ENCODE results near the gene TMEM14A. TPM values are rescaled to one million over a fixed set of nuclear protein-coding genes. Genes with fewer than 3 reads are reported as not detected.
"Not testable (repeated sequence)": the region's sequence is repeated elsewhere in the genome, so short reads cannot be mapped to it uniquely, and the experiment has no call there.

TMEM14A gene
- total RNA-seq, 2 experiments from 2014 or later = 22.5 to 25.3 TPM

DNA sequence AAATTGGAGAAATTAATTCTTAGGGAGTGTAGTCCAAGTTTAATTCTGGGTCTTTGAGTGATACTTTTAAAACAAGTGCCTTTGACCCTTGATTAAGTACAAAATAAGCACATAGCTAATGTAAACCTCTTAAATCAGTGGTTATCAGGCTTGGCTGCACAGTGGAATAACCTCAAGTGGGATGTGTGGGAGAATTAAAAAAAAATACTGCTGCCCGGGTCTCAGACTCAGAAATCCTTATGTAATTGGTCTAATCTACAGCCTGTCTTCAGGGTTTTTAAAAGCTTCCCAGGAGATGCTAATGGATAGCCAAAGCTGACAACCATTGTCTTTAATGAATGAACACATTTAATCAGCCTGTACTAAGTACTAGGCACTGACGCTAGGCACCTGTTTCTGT, 28.5 kb upstream of the TMEM14A start:
- no peak overlapping the region for H3K27ac Mint-ChIP-seq
- peaks cover 8% of the 10 kb centered on the region for H3K4me1 Mint-ChIP-seq
- peaks cover 21% of the 10 kb centered on the region for H3K27me3 Mint-ChIP-seq
- POLR2A ChIA-PET = no interaction called here
- CTCF ChIA-PET = interaction anchor here (0.5 to 2.6 kb wide), 4 partner anchors 10 to 360 kb away, joined by 3 to 12 read pairs (median 4); no protein-coding TSS in a partner anchor
- no peak for DNase-seq
- no peaks in the 10 kb centered on the region for H3K36me3 Mint-ChIP-seq (ENCODE audit: low read depth)
- no peaks in the 10 kb centered on the region for H3K9me3 Mint-ChIP-seq
- no peak overlapping the region for H3K4me3 Mint-ChIP-seq

DNA sequence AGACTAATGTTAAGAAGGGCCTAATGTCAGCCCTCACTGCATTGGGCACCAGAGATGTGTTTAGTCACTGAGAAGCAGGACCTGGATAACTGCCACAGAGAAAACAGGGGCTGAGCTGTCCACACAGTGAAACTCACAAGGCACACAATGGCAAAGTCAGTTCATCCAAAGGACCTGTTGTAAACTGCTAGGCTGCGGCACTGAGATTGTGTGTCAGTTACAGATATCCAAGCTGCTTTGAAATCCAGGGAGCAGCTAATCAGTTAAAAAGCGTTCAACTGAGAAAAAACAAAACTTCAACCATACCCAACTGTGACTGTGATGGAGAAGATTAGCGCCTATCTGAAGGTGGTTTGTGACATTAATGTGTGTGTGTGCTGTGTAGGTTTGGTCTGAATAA, 27.8 kb upstream of the TMEM14A start:
- CTCF ChIA-PET = interaction anchor here (0.6 to 1.1 kb wide), 2 partner anchors 23 to 361 kb away, joined by 3 read pairs; no protein-coding TSS in a partner anchor
- no peak for DNase-seq
- POLR2A ChIA-PET = no interaction called here
- no peaks in the 10 kb centered on the region for H3K36me3 Mint-ChIP-seq (ENCODE audit: low read depth)
- H3K4me1 Mint-ChIP-seq = peaks cover 8% of the 10 kb centered on the region
- H3K9me3 Mint-ChIP-seq = no peaks in the 10 kb centered on the region
- peaks cover 21% of the 10 kb centered on the region for H3K27me3 Mint-ChIP-seq
- H3K27ac Mint-ChIP-seq = no peak overlapping the region
- H3K4me3 Mint-ChIP-seq = no peak overlapping the region

DNA sequence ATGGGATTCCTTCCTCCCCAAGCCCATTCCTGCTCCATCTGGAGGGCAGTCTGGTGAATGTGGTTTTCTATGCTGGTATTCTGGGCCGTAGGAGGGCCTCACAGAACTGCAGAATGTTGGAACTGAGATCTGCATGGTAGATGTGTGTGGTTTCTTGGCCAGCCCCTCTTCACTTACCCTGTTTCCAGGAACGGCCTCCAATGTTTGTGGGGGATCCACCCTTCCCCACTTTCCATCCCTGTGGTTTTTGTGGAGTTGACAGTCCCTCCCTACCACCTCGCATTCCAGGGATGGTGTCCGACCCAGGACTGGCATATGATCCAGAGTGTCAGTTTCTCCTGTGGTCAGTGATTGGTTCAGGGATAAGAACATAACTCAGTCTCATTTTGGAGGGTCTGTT, 26.7 kb upstream of the TMEM14A start:
- Mint-ChIP-seq H3K4me3 (no peak overlapping the region), H3K36me3 (ENCODE audit: low read depth) (no peaks in the 10 kb centered on the region), H3K9me3 (no peaks in the 10 kb centered on the region), H3K27ac (no peak overlapping the region), H3K4me1 (peaks cover 8% of the 10 kb centered on the region), H3K27me3 (peaks cover 21% of the 10 kb centered on the region)
- CTCF ChIA-PET = no interaction called here
- POLR2A ChIA-PET = no interaction called here
- no peak for DNase-seq

DNA sequence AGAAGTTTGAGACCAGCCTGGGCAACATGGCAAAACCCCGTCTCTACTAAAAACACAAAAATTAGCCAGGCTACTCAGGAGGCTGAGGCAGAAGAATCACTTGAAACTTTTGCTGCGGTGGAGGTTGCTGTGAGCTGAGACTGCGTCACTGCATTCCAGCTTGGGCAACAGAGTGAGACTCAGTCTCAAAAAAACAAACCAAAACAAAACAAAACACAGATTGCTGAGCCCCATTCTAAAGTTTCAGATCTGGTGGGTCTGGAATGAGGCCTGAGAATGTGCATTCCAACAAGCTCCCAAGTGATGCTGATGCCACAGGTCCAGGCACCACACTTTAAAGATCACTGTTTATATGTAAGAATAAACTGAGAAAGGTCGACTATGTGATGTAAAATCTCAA, 24.9 kb upstream of the TMEM14A start:
- Mint-ChIP-seq H3K4me1 (peaks cover 6% of the 10 kb centered on the region), H3K27ac (no peak overlapping the region), H3K9me3 (no peaks in the 10 kb centered on the region), H3K4me3 (no peak overlapping the region), H3K27me3 (peaks cover 17% of the 10 kb centered on the region), H3K36me3 (ENCODE audit: low read depth) (no peaks in the 10 kb centered on the region)
- CTCF ChIA-PET = no interaction called here
- POLR2A ChIA-PET = no interaction called here
- DNase-seq = no peak

DNA sequence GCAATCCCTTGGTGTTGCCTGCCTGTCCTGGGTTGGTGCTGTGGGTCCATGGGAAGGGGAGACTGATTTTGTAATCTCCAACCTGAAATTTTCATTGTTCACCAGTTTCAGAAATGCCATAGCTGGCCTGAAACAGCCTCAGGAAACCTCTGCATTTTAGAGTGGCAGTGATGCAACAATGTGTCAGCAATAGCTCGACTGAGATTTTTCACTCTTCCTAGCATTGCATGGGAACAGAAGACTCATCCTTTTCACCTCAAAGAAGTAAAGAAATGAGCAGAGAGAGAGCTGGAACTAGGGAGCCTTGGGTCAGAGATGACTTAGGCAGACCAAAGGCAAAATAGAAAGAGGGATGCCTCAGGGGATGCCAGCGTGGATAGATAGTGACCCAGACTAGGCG, 23.7 kb upstream of the TMEM14A start:
- Mint-ChIP-seq H3K4me1 (peaks cover 4% of the 10 kb centered on the region), H3K4me3 (no peak overlapping the region), H3K27me3 (peaks cover 12% of the 10 kb centered on the region), H3K9me3 (no peaks in the 10 kb centered on the region), H3K27ac (no peak overlapping the region), H3K36me3 (ENCODE audit: low read depth) (no peaks in the 10 kb centered on the region)
- ChIA-PET POLR2A (no interaction called here), CTCF (interaction anchor here (1.2 to 1.4 kb wide), 2 partner anchors 13 to 15 kb away, joined by 3 to 4 read pairs; no protein-coding TSS in a partner anchor)
- DNase-seq = no peak

DNA sequence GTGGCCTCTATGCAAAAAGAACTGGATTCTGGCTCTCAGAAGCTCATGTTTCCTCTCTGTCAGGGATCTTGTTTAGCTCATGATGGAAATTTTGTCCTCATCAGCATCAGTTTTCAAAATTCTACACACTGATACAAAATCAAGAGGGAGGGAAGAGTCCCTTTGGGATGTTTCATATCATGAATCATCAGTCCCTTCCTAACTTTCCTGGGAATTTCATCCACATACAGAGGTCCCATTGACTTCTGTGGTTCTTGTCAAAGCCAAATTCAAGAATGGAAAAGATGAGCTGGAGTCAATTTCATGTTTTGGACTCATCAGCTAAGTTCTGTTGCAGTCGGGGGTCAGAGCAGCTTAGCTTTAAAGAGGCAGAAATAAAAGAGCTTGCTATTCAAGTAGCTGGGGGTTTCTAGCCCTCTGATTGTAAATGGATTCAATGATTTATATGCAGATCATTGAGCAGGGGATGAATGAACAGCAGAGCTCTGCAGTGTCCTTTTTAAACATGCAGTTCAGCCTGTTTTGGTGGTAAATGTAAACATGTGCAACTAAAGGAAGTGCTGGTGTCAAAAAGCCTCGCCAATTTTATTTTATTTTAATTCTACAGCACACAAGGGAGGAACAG, 21.3 kb upstream of the TMEM14A start:
- Mint-ChIP-seq H3K4me3 (no peak overlapping the region), H3K36me3 (ENCODE audit: low read depth) (no peaks in the 10 kb centered on the region), H3K9me3 (no peaks in the 10 kb centered on the region), H3K27ac (no peak overlapping the region), H3K4me1 (peaks cover 4% of the 10 kb centered on the region), H3K27me3 (peaks cover 24% of the 10 kb centered on the region)
- DNase-seq = no peak
- POLR2A ChIA-PET = no interaction called here
- CTCF ChIA-PET = interaction anchor here (0.9 to 4.4 kb wide), 4 partner anchors 9 to 72 kb away, joined by 3 to 19 read pairs (median 4); no protein-coding TSS in a partner anchor

DNA sequence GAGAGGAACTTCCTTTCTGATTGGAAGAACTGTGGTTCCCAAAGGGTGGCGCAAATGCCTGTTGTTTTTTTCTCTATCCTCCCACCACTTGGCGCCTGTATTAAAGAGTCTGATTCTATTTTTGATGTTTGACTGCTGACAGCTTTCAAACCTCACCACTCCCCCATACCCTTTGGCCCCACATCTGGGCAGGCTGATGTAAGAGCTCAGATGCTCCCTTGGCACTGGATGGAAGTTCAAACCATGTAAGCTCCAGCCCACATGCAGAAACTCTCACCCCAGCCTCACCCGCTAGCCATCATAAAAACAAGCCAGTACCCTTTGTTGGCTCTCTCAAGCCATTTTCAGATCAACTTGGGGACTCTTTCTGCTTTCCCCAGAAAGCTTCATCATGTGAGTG, 20.0 kb upstream of the TMEM14A start:
- Mint-ChIP-seq H3K36me3 (ENCODE audit: low read depth) (no peaks in the 10 kb centered on the region), H3K4me1 (peaks cover 4% of the 10 kb centered on the region), H3K27me3 (peaks cover 22% of the 10 kb centered on the region), H3K9me3 (no peaks in the 10 kb centered on the region), H3K27ac (no peak overlapping the region), H3K4me3 (no peak overlapping the region)
- ChIA-PET POLR2A (no interaction called here), CTCF (interaction anchor here (0.9 to 4.4 kb wide), 5 partner anchors 10 to 235 kb away, joined by 3 to 19 read pairs (median 4); no protein-coding TSS in a partner anchor)
- no peak for DNase-seq

DNA sequence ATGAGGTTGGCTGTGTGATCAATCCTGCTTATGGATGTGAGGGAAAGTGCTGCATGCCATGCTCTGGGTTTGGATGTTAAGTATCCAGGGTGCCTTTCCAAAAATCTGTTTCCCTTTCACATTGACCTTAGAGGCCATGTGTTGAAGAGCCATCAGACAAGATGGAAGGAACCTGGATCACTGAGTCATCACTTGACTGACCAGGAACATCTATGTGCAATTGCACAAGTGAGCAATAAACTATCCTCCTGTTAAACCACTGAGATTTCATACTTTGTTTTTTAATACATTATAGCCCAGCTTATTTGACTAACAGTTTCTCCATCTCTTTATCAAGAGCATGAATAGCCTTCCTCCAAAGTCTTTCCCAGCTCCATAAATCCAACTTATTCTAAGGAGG, 17.8 kb upstream of the TMEM14A start:
- no peak overlapping the region for H3K27ac Mint-ChIP-seq
- no peaks in the 10 kb centered on the region for H3K9me3 Mint-ChIP-seq
- H3K4me1 Mint-ChIP-seq = peaks cover 4% of the 10 kb centered on the region
- ChIA-PET CTCF (interaction anchor here (0.5 to 4.4 kb wide), 4 partner anchors 9 to 247 kb away, joined by 3 to 19 read pairs (median 8); no protein-coding TSS in a partner anchor), POLR2A (no interaction called here)
- no peaks in the 10 kb centered on the region for H3K36me3 Mint-ChIP-seq (ENCODE audit: low read depth)
- H3K4me3 Mint-ChIP-seq = no peak overlapping the region
- DNase-seq = no peak
- peaks cover 22% of the 10 kb centered on the region for H3K27me3 Mint-ChIP-seq

DNA sequence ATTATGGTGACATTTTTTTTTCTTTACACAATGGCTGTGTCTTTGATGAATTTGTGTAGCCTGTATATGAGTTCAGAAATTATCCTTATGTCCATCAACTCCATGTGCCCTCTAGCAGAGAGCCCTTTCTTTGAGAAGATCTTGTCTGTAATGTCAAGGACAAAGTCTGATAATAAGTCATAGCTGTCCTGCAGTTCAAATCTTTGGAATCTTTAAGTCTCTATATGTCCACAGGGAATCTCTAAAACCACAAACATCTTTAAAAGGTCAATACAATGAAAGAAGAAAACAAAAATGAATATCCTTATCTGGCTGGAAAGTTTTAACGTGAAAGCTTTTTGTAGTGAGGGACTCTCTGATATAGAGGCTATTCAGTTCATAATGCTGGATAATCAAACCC, 16.9 kb upstream of the TMEM14A start:
- no peak overlapping the region for H3K27ac Mint-ChIP-seq
- no peaks in the 10 kb centered on the region for H3K36me3 Mint-ChIP-seq (ENCODE audit: low read depth)
- H3K4me1 Mint-ChIP-seq = peaks cover 4% of the 10 kb centered on the region
- CTCF ChIA-PET = interaction anchor here (4.4 kb wide), 1 partner anchor 8 kb away, joined by 19 read pairs; no protein-coding TSS in a partner anchor
- POLR2A ChIA-PET = no interaction called here
- H3K4me3 Mint-ChIP-seq = no peak overlapping the region
- DNase-seq = no peak
- H3K27me3 Mint-ChIP-seq = peaks cover 22% of the 10 kb centered on the region
- no peaks in the 10 kb centered on the region for H3K9me3 Mint-ChIP-seq

DNA sequence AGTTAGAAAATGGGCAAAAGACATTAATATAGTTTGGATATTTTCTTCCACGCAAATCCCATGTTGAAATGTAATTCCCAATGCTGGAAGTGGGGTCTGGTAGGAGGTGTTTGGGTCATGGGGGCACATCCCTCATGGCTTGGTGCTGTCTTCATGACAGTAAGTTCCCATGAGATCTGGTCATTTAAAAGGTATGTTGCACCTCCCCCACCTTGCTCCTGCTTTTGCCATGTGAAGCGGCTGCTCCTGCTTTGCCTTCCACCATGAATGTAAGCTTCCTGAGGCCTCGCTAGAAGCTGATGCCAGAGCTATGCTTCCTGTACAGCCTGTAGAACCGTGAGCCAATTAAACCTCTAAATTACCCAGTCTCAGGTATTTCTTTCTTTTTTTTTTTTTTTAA, 16.3 kb upstream of the TMEM14A start:
- ChIA-PET POLR2A (no interaction called here), CTCF (no interaction called here)
- H3K36me3 Mint-ChIP-seq (ENCODE audit: low read depth) = no peaks in the 10 kb centered on the region
- H3K9me3 Mint-ChIP-seq = no peaks in the 10 kb centered on the region
- H3K27ac Mint-ChIP-seq = no peak overlapping the region
- peaks cover 22% of the 10 kb centered on the region for H3K27me3 Mint-ChIP-seq
- peaks cover 4% of the 10 kb centered on the region for H3K4me1 Mint-ChIP-seq
- H3K4me3 Mint-ChIP-seq = no peak overlapping the region
- DNase-seq = no peak

DNA sequence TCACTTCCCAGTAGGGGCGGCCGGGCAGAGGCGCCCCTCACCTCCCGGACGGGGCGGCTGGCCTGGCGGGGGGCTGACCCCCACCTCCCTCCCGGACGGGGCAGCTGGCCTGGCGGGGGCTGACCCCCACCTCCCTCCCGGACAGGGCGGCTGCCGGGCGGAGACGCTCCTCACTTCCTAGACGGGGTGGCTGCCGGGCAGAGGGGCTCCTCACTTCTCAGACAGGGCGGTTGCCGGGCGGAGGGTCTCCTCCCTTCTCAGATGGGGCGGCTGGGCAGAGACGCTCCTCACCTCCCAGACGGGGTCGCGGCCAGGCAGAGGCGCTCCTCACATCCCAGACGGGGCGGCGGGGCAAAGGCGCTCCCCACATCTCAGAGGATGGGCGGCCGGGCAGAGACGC, 15.0 kb upstream of the TMEM14A start:
- CTCF ChIA-PET = not testable (repeated sequence)

DNA sequence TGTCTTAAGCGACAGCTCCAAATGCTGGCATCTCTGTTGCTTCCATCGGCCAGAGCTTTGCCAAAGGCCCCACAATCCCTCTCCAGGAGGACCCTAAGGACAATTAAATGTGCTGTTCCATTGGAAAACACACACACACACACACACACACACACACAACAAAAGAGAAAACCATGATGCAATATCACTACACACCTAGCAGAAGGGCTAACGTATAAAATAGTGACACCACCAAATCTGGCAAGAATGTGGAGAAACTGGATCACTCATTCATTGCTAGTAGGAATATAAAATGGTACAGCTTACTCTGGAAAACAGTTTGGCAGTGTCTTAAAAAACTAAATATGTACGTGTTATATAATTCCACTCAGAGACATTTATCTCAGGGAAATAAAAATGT, 13.0 kb upstream of the TMEM14A start:
- Mint-ChIP-seq H3K9me3 (no peaks in the 10 kb centered on the region), H3K27ac (no peak overlapping the region), H3K4me3 (no peak overlapping the region), H3K27me3 (peaks cover 14% of the 10 kb centered on the region), H3K4me1 (no peaks in the 10 kb centered on the region), H3K36me3 (ENCODE audit: low read depth) (no peaks in the 10 kb centered on the region)
- no peak for DNase-seq
- ChIA-PET POLR2A (no interaction called here), CTCF (interaction anchor here (1.2 kb wide), 1 partner anchor 14 kb away, joined by 3 read pairs; no protein-coding TSS in a partner anchor)

More for the DNA sequence above, 15.0 kb upstream of the TMEM14A start:
- DNase-seq; H3K27ac Mint-ChIP-seq; H3K4me3 Mint-ChIP-seq; H3K36me3 Mint-ChIP-seq (ENCODE audit: low read depth); H3K9me3 Mint-ChIP-seq; POLR2A ChIA-PET; H3K4me1 Mint-ChIP-seq: not testable (repeated sequence)
- peaks cover 22% of the 10 kb centered on the region for H3K27me3 Mint-ChIP-seq

DNA sequence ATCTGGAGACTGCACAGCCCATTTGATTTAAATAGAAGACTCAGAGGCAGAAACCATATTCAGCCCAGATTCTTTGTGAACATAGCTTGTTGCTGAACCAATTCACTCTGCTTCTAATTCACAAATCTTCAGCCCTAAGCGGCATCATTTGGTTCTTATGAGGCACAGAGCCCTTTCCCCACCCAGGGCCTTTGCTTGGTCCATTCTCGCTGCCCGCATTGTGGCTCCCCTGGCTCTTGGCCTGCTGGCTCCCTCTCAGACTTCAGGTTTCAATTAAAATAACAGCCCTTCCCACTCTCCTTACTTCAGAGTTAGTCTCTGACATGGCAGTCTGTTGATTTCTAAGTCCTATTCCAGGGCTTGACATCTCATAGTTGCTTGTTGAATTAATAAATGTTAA, 9.4 kb upstream of the TMEM14A start:
- Mint-ChIP-seq H3K36me3 (ENCODE audit: low read depth) (no peaks in the 10 kb centered on the region), H3K27ac (no peak overlapping the region), H3K4me3 (no peak overlapping the region), H3K4me1 (no peaks in the 10 kb centered on the region), H3K27me3 (no peaks in the 10 kb centered on the region), H3K9me3 (no peaks in the 10 kb centered on the region)
- ChIA-PET CTCF (interaction anchor here (1.1 to 3.0 kb wide), 5 partner anchors 9 to 376 kb away, joined by 3 to 19 read pairs (median 4); partner anchors contain the start of gene TMEM14A), POLR2A (no interaction called here)
- DNase-seq = no peak

DNA sequence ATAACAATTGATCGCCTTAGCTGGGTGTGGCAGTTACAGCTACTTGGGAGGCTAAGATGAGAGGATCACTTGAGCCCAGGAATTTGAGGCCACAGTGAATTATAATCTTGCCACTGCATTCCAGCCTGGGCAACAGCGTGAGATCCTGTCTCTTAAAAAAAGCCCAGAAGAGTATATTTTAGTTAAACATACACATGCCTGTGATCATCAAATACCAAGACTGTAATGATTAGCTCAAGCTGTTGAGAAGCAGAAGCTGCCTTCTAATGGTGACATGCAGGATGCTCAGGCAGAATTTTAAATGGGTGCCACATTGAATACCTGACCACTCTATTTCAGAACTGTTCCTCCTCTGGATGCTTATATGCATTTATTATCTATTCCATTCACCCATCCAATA, 8.9 kb upstream of the TMEM14A start:
- Mint-ChIP-seq H3K4me3 (no peak overlapping the region), H3K27me3 (no peaks in the 10 kb centered on the region), H3K4me1 (no peaks in the 10 kb centered on the region), H3K36me3 (ENCODE audit: low read depth) (no peaks in the 10 kb centered on the region), H3K9me3 (no peaks in the 10 kb centered on the region), H3K27ac (no peak overlapping the region)
- ChIA-PET CTCF (interaction anchor here (1.1 to 3.0 kb wide), 9 partner anchors 10 to 376 kb away, joined by 3 to 19 read pairs (median 4); no protein-coding TSS in a partner anchor), POLR2A (no interaction called here)
- no peak for DNase-seq

All from activated CD4-positive, alpha-beta T cell treated with anti-CD3 and anti-CD28 coated beads, Interleukin-2, amount 10 ng/mL, durations not matched to agents 7 days and 5 days (primary cell).